Measurements from ENCODE around the gene MINDY3. TPM values are rescaled to one million over a fixed set of nuclear protein-coding genes. Genes with fewer than 3 reads are reported as not detected.

The MINDY3 gene
- total RNA-seq, 1 donor from 2014 or later: 22.0 TPM

DNA sequence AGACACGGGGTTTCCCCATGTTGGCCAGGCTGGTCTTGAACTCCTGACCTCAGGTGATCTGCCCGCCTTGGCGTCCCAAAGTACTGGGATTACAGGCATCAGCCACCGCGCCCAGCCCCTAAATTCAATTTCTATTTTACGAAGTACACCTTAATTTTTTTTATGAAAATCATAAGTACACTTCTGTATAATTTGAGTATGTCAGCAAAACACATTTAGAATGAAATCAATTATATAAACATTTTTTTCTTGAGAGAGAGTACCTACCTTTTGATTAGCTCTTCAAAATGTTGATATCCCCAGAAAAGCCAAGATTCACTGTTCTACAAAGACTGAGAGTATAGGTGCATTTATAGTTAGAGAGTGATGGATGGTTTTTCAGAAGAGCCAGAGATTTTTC, 120.0 kb downstream of the MINDY3 start:
- intact Hi-C loops (cut with micrococcal nuclease): no loop called here

DNA sequence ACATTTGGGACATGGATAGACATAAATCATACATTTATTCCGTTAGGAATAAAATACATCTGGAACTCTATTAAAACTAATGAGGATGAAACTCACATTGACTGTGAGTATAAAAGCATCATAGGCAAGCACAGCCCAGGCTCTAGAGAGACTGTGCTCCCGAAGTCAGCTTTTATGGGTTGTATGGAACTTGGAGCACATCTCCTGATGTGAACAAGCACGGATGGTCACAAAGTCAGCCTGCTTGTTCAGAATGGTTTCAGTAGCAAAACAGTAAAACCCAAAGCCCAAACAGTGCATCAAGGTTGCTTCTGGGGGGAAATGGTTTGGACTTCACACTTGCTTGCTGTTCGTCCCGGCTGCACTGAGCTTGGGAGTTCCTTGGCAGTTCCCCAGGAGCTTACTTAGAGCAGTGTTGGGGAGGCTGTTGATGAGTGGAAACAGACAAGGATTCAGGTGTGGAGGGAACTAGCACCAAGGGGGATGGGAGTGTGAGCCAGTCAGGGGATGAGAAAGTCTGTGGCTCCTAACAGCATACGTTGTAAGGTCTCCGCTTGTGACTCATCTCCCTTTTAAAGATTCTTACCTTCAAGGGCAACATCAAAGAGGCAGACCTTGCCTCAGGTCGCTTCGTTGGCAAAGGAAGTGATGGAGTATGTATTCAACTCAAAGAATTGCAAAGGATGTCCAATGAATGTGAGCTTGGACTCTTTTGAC, 120.9 kb downstream of the MINDY3 start:
- intact Hi-C loops (cut with micrococcal nuclease): no loop called here

DNA sequence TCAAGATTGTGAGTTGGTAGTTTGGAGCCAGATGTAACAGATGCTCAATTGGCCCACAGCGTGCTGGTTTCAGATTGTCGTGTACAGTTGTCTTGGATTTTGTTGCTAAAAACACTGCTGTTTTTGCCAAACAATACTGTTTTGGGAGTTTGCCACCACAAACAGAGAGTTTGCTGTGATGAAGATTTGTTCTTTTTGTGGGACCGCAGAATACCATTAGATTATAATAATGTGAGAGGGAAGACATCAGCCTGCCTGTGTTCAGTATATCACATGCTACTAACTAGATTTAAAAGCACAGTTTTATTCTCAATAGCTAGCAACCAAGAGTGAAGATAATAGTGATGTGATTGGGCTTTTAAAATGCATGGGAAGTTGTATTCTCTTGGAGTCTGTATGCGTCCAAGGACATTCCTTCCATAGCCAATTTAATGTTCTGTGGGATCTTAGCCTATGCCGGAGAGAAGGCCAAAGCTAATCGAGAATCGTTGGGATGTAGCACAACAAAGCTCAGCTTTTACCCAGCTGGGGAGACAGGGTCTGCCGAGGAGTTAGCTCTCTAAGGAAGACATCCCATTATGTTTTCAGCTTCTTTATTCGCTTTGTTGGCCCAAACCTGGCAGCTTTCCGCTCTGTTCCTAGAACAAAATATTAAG, 121.9 kb downstream of the MINDY3 start:
- intact Hi-C loops (cut with micrococcal nuclease): no loop called here

DNA sequence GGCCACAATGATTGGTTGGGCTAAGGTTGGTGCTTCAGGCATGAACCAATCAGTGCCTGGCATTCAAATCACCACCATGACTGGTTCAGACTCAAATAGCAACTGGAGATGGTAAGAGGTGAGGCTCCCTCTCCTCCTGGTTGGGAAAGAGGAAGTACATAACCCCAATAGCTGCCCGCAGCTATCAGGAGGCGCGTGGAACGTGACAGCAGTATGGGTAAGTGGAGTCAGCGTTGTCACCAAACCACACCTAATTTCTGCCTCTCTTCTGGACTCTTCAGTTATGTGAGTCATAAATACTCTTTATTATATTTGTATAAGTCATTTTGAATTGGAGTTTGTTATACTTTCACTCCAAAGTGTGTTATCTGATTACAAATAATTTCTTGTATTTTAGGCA, 122.7 kb downstream of the MINDY3 start:
- intact Hi-C loops (cut with micrococcal nuclease): no loop called here

DNA sequence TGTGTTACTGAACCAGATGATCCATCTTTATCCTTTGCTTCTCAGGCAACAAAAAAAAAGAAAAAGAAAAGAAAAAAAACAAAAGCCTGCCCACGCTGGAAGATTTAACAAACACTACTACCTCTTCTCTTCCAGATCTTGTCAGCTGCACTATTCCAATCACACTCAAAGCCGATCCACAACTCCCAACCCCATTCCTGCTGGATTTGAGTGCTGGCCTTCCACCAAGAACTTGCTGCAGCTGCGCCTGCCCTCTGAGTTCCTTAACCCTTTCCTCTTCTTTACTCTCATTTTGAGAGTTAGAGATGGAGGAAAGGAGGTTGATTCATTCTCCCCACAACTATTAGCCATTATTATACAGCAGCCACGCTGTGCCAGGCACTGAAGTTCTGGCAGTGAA, 124.5 kb downstream of the MINDY3 start:
- intact Hi-C loops (cut with micrococcal nuclease): no loop called here

DNA sequence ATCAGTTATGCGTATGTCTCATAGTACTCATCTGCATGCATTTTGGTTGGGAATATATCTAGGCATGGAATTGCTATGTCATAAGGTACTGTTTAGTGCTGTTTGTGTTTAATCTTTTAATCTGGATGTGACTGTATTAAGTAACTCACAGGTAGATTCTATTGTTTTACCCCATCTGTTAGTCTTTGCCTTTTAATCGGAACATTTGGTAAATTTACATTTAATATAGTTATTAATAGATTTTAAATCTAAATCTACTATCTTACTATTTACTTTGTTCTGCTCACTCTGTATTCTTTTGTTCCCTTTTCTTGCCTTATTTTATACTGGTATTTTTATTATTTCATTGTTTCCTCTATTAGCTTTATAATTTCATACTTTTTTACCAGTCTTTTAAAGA, 130.0 kb downstream of the MINDY3 start:
- intact Hi-C loops (cut with micrococcal nuclease): no loop called here

DNA sequence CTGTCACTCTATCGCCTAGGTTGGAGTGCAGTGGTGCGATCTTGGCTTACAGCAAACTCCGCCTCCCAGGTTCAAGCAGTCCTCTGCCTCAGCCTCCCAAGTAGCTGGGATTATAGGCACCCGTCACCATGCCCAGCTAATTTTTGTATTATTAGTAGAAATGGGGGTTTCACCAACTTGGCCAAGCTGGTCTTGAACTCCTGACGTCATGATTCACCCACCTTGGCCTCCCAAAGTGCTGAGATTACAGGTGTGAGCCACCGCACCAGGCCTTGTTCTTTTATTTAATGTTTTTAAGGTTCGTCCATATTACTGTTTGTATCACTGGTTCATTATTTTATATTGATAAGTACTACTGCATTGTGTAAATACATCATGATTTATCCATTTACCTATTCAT, 130.4 kb downstream of the MINDY3 start:
- intact Hi-C loops (cut with micrococcal nuclease): no loop called here

Other genes starting within 250 kb of the MINDY3 start
- not detected in 2 replicates for gene ITGA8, start 140.6 kb downstream of the MINDY3 start, total RNA-seq